ENCODE results near the gene HADH.

GRCh38 chr4:108010167-108010566 is 20.5 kb downstream of the HADH start:
- TF ChIP-seq CTCF (conservative IDR thresholded peaks at IDR 0.05; ENCODE audit: low read length) (no peak), EZH2phosphoT487 (IDR thresholded peaks at IDR 0.05; ENCODE audit: borderline replicate concordance, low read depth, low read length) (no peak)
